PFSK-1 (cell line): Measurements from ENCODE around the gene NOTUM. TPM values are rescaled to one million over a fixed set of nuclear protein-coding genes. Genes with fewer than 3 reads are reported as not detected.

Experiments used
- FOXP2 ChIP-seq: optimal IDR thresholded peaks from 2 replicates; pipeline ENCODE3; 2011; ENCODE audit warnings: borderline replicate concordance, control low read depth, inconsistent platforms; ENCODE audit not compliant: insufficient read depth; ENCODE audit errors: extremely low read length, extremely low read depth
- POLR2AphosphoS5 ChIP-seq: IDR thresholded peaks from 2 replicates; pipeline ENCODE4 v1.6.1; 2012; ENCODE audit warnings: low read depth, mild to moderate bottlenecking, control low read depth, low read length, moderate library complexity
- SIN3A ChIP-seq: IDR thresholded peaks from 2 replicates; pipeline ENCODE4 v1.6.1; 2012; ENCODE audit warnings: mild to moderate bottlenecking, low read length, moderate library complexity, borderline replicate concordance; ENCODE audit not compliant: insufficient read depth
- TAF1 ChIP-seq: IDR thresholded peaks from 2 replicates; pipeline ENCODE4 v1.6.1; 2012; ENCODE audit warnings: low read length, control low read depth, borderline replicate concordance; ENCODE audit not compliant: insufficient read depth
- polyA plus RNA-seq: library from polyadenylated mRNA; unstranded; fragments of >200 nt; gene quantifications from one replicate; pipeline ENCODE4 v1.2.1, GENCODE V29; 2012; ENCODE audit warnings: low read depth, missing spikeins; ENCODE audit not compliant: insufficient read length
- TF ChIP-seq, protein P1 (sequence below), 2 experiments: IDR thresholded peaks; 2 replicates each; pipeline versions ENCODE4 v1.6.1 to v1.8.0; 2011 to 2012; ENCODE audit warnings: low read depth in 2 of 2, low read length in 2 of 2, control low read depth in 1 of 2, inconsistent platforms in 1 of 2, mild to moderate bottlenecking in 1 of 2, moderate library complexity in 1 of 2; ENCODE audit not compliant: insufficient read depth in 1 of 2

The NOTUM gene
- 4.1 TPM for polyA plus RNA-seq

GRCh38 chr17:81961087-81961511 lies at the start of gene NOTUM:
TSS of gene NOTUM (minus strand) at chr17:81961187. CDS start at chr17:81960909, 278 bp downstream.
- TF ChIP-seq SIN3A (no peak), TAF1 (no peak), POLR2AphosphoS5 (no peak), FOXP2 (no peak)
- TF ChIP-seq, protein P1, sequence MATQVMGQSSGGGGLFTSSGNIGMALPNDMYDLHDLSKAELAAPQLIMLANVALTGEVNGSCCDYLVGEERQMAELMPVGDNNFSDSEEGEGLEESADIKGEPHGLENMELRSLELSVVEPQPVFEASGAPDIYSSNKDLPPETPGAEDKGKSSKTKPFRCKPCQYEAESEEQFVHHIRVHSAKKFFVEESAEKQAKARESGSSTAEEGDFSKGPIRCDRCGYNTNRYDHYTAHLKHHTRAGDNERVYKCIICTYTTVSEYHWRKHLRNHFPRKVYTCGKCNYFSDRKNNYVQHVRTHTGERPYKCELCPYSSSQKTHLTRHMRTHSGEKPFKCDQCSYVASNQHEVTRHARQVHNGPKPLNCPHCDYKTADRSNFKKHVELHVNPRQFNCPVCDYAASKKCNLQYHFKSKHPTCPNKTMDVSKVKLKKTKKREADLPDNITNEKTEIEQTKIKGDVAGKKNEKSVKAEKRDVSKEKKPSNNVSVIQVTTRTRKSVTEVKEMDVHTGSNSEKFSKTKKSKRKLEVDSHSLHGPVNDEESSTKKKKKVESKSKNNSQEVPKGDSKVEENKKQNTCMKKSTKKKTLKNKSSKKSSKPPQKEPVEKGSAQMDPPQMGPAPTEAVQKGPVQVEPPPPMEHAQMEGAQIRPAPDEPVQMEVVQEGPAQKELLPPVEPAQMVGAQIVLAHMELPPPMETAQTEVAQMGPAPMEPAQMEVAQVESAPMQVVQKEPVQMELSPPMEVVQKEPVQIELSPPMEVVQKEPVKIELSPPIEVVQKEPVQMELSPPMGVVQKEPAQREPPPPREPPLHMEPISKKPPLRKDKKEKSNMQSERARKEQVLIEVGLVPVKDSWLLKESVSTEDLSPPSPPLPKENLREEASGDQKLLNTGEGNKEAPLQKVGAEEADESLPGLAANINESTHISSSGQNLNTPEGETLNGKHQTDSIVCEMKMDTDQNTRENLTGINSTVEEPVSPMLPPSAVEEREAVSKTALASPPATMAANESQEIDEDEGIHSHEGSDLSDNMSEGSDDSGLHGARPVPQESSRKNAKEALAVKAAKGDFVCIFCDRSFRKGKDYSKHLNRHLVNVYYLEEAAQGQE (IDR thresholded peaks at IDR 0.05; ENCODE audit: insufficient read depth in 1 of 2, low read depth in 2 of 2, low read length in 2 of 2): no peak

DNA sequence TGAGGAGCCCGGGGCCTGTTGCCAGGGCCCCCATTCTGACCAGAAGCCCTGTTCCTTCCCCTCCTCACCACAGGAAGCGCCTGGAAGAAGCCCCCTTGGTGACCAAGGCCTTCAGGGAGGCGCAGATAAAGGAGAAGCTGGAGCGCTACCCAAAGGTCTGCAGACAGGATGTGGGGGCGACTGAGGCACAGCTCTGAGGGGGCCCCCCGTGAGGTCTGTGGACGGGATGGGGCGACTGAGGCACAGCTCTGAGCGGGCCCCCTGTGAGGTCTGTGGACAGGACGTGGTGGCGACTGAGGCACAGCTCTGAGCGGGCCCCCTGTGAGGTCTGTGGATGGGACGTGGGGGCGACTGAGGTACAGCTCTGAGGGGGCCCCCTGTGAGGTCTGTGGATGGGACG lies 48.4 kb upstream of the NOTUM start:
- TF ChIP-seq SIN3A: no peak
- TF ChIP-seq, protein P1 (IDR thresholded peaks at IDR 0.05; ENCODE audit: insufficient read depth in 1 of 2, low read depth in 2 of 2, low read length in 2 of 2): no peak
- TF ChIP-seq FOXP2: no peak
- no peak for TF ChIP-seq TAF1
- TF ChIP-seq POLR2AphosphoS5: no peak

GRCh38 chr17:82008941-82009405 lies 48.0 kb upstream of the NOTUM start:
- TF ChIP-seq TAF1: no peak
- TF ChIP-seq FOXP2: no peak
- no peak for TF ChIP-seq POLR2AphosphoS5
- TF ChIP-seq, protein P1 (IDR thresholded peaks at IDR 0.05; ENCODE audit: insufficient read depth in 1 of 2, low read depth in 2 of 2, low read length in 2 of 2): no peak

- TF ChIP-seq, protein P1 (IDR thresholded peaks at IDR 0.05; ENCODE audit: insufficient read depth in 1 of 2, low read depth in 2 of 2, low read length in 2 of 2): no peak
- TF ChIP-seq POLR2AphosphoS5: no peak
- TF ChIP-seq SIN3A: no peak
- TF ChIP-seq TAF1: no peak
- TF ChIP-seq FOXP2: no peak
Observed at GRCh38 chr17:82008258-82008940, 47.4 kb upstream of the NOTUM start.
